ENCODE results near the gene ZPLD1. TPM values are rescaled to one million over a fixed set of nuclear protein-coding genes. Genes with fewer than 3 reads are reported as not detected.

The ZPLD1 gene
- total RNA-seq, 2 experiments from 2014 or later = not detected

- Mint-ChIP-seq H3K4me3 (no peak overlapping the region), H3K36me3 (ENCODE audit: low read depth) (no peaks in the 10 kb centered on the region), H3K27ac (no peak overlapping the region), H3K9me3 (no peaks in the 10 kb centered on the region), H3K4me1 (ENCODE audit: low read depth) (no peaks in the 10 kb centered on the region), H3K27me3 (peaks cover 2% of the 10 kb centered on the region)
- intact Hi-C loops (cut with micrococcal nuclease) = no loop called here
- POLR2A ChIA-PET = interaction anchor here (0.6 kb wide), 1 partner anchor 239 kb away, joined by 3 read pairs; no protein-coding TSS in a partner anchor
- no peak for TF ChIP-seq CTCF (IDR thresholded peaks at IDR 0.05)
- CTCF ChIA-PET = interaction anchor here (0.6 to 1.5 kb wide), 2 partner anchors 66 to 241 kb away, joined by 3 to 6 read pairs; no protein-coding TSS in a partner anchor
- ATAC-seq = no peak
- no peak for DNase-seq
These were observed 35.3 kb downstream of the ZPLD1 start for GRCh38 chr3:102470066-102470465.

GRCh38 chr3:102471001-102471400 is 36.2 kb downstream of the ZPLD1 start:
- Mint-ChIP-seq H3K27ac (no peak overlapping the region), H3K36me3 (ENCODE audit: low read depth) (no peaks in the 10 kb centered on the region)
- POLR2A ChIA-PET = no interaction called here

GRCh38 chr3:102471491-102471890 is 36.7 kb downstream of the ZPLD1 start:
- intact Hi-C loops (cut with micrococcal nuclease) = no loop called here
- Mint-ChIP-seq H3K36me3 (ENCODE audit: low read depth) (no peaks in the 10 kb centered on the region), H3K4me3 (no peak overlapping the region), H3K9me3 (no peaks in the 10 kb centered on the region), H3K4me1 (ENCODE audit: low read depth) (no peaks in the 10 kb centered on the region), H3K27me3 (peaks cover under 1% of the 10 kb centered on the region), H3K27ac (no peak overlapping the region)
- ChIA-PET POLR2A (no interaction called here), CTCF (no interaction called here)
- DNase-seq = no peak
- no peak for ATAC-seq
- no peak for TF ChIP-seq CTCF (IDR thresholded peaks at IDR 0.05)

More at GRCh38 chr3:102471001-102471400, 36.2 kb downstream of the ZPLD1 start:
- intact Hi-C loops (cut with micrococcal nuclease) = no loop called here
- Mint-ChIP-seq H3K4me3 (no peak overlapping the region), H3K27me3 (peaks cover 2% of the 10 kb centered on the region), H3K4me1 (ENCODE audit: low read depth) (no peaks in the 10 kb centered on the region), H3K9me3 (no peaks in the 10 kb centered on the region)
- ATAC-seq = no peak
- DNase-seq = no peak
- TF ChIP-seq CTCF (IDR thresholded peaks at IDR 0.05) = no peak
- CTCF ChIA-PET = no interaction called here

GRCh38 chr3:102473648-102474047 is 38.8 kb downstream of the ZPLD1 start:
- Mint-ChIP-seq H3K9me3 (no peaks in the 10 kb centered on the region), H3K27me3 (no peaks in the 10 kb centered on the region), H3K4me1 (ENCODE audit: low read depth) (no peaks in the 10 kb centered on the region), H3K36me3 (ENCODE audit: low read depth) (no peaks in the 10 kb centered on the region), H3K4me3 (no peak overlapping the region), H3K27ac (no peak overlapping the region)
- intact Hi-C loops (cut with micrococcal nuclease) = no loop called here
- ChIA-PET CTCF (no interaction called here), POLR2A (interaction anchor here (0.6 kb wide), 1 partner anchor 1474 kb away, joined by 7 read pairs; no protein-coding TSS in a partner anchor)
- ATAC-seq (no peak), DNase-seq (no peak)
- TF ChIP-seq CTCF (IDR thresholded peaks at IDR 0.05) = no peak

GRCh38 chr3:102474207-102474606 is 39.4 kb downstream of the ZPLD1 start:
- no peaks in the 10 kb centered on the region for H3K27me3 Mint-ChIP-seq
- no peak overlapping the region for H3K27ac Mint-ChIP-seq
- ChIA-PET CTCF (no interaction called here), POLR2A (no interaction called here)
- no peaks in the 10 kb centered on the region for H3K4me1 Mint-ChIP-seq (ENCODE audit: low read depth)
- intact Hi-C loops (cut with micrococcal nuclease) = no loop called here
- H3K36me3 Mint-ChIP-seq (ENCODE audit: low read depth) = no peaks in the 10 kb centered on the region
- DNase-seq (no peak), ATAC-seq (no peak)
- H3K4me3 Mint-ChIP-seq = no peak overlapping the region
- TF ChIP-seq CTCF (IDR thresholded peaks at IDR 0.05) = no peak
- no peaks in the 10 kb centered on the region for H3K9me3 Mint-ChIP-seq

Measured in activated CD8-positive, alpha-beta T cell treated with anti-CD3 and anti-CD28 coated beads for 36 hours (primary cell).